Measurements from ENCODE around the gene ZXDC. TPM values are rescaled to one million over a fixed set of nuclear protein-coding genes. Genes with fewer than 3 reads are reported as not detected.

The ZXDC gene
- total and polyA plus RNA-seq, 2 donors (not counting 1 experiment from before 2014, with no cell fraction given), result 38.9 to 70.9 TPM

GRCh38 chr3:126402178-126402577 lies 73.5 kb downstream of the ZXDC start:
- ATAC-seq (ENCODE audit: low read depth) (no peak), DNase-seq (no peak)
- Histone ChIP-seq H3K9me3 (ENCODE audit: control extremely low read depth in 1 of 3, control insufficient read depth in 2 of 3, insufficient read depth in 1 of 3, low read length in 2 of 3) (peaks cover 0 to 35% (median 9%) of the 10 kb centered on the region in 3 donors), H2AFZ (ENCODE audit: insufficient read depth, low read depth, low read length, poor library complexity, severe bottlenecking) (no peak overlapping the region), H3K4me2 (replicated peaks; ENCODE audit: low read depth, low read length, poor library complexity, severe bottlenecking) (no peak overlapping the region), H3K36me3 (replicated peaks in 1 of 2; ENCODE audit: control extremely low read depth in 1 of 2, control insufficient read depth in 1 of 2, extremely low read depth in 1 of 2, insufficient read depth in 2 of 2, low read length in 1 of 2) (no peaks in the 10 kb centered on the region), H3K9ac (ENCODE audit: low read length) (no peak overlapping the region), H3K27ac (ENCODE audit: low read length in 2 of 2) (no peak overlapping the region), H3K4me3 (ENCODE audit: control extremely low read depth in 1 of 5, extremely low read depth in 1 of 5, insufficient read depth in 1 of 5, low read depth in 2 of 5, low read length in 4 of 5) (no peak overlapping the region), H3K4me1 (ENCODE audit: control insufficient read depth in 2 of 2, insufficient read depth in 2 of 2, low read length in 2 of 2) (no peaks in the 10 kb centered on the region), H3K79me2 (ENCODE audit: control insufficient read depth, insufficient read depth, low read length) (no peaks in the 10 kb centered on the region), H4K20me1 (ENCODE audit: control insufficient read depth, insufficient read depth, low read length, poor library complexity, severe bottlenecking) (no peaks in the 10 kb centered on the region), H3K27me3 (replicated peaks in 1 of 4; ENCODE audit: control extremely low read depth in 1 of 4, control insufficient read depth in 3 of 4, insufficient read depth in 4 of 4, low read length in 3 of 4) (peaks cover 0 to 10% (median 1%) of the 10 kb centered on the region in 4 experiments)
- Mint-ChIP-seq H3K4me1 (peaks cover 5% of the 10 kb centered on the region), H3K27ac (peak overlapping the region; percentile 20), H3K9me3 (ENCODE audit: insufficient read depth) (peaks cover 8% of the 10 kb centered on the region), H3K4me3 (no peak overlapping the region), H3K27me3 (peaks cover 22% of the 10 kb centered on the region)
- intact Hi-C loops (cut with micrococcal nuclease), result no loop called here
- 79% methylated on average over 6 of the region's 6 CpGs for WGBS (ENCODE audit: insufficient coverage)
- TF ChIP-seq CTCF (IDR thresholded peaks at IDR 0.05), result no peak
- no peak for TF ChIP-seq EZH2 (IDR thresholded peaks at IDR 0.05; ENCODE audit: borderline replicate concordance, insufficient read depth, low read depth, low read length, poor library complexity, severe bottlenecking)
- POLR2A ChIA-PET, result no interaction called here
- CTCF ChIA-PET, result no interaction called here

- WGBS (ENCODE audit: insufficient coverage), result 81% methylated on average over 8 of the region's 8 CpGs
- no peaks in the 10 kb centered on the region for H3K36me3 ChIP-seq (replicated peaks in 1 of 2; ENCODE audit: control extremely low read depth in 1 of 2, control insufficient read depth in 1 of 2, extremely low read depth in 1 of 2, insufficient read depth in 2 of 2, low read length in 1 of 2)
- Mint-ChIP-seq H3K27me3 (peaks cover 22% of the 10 kb centered on the region), H3K4me1 (peaks cover 5% of the 10 kb centered on the region), H3K4me3 (no peak overlapping the region), H3K27ac (no peak overlapping the region), H3K9me3 (ENCODE audit: insufficient read depth) (peaks cover 8% of the 10 kb centered on the region)
- peaks cover 0 to 32% (median 9%) of the 10 kb centered on the region in 3 donors for H3K9me3 ChIP-seq (ENCODE audit: control extremely low read depth in 1 of 3, control insufficient read depth in 2 of 3, insufficient read depth in 1 of 3, low read length in 2 of 3)
- intact Hi-C loops (cut with micrococcal nuclease), result no loop called here
- no peak for ATAC-seq (ENCODE audit: low read depth)
- DNase-seq, result no peak
- ChIA-PET CTCF (no interaction called here), POLR2A (no interaction called here)
- H3K79me2 ChIP-seq (ENCODE audit: control insufficient read depth, insufficient read depth, low read length), result no peaks in the 10 kb centered on the region
- H2AFZ ChIP-seq (ENCODE audit: insufficient read depth, low read depth, low read length, poor library complexity, severe bottlenecking), result no peak overlapping the region
- no peak overlapping the region for H3K4me2 ChIP-seq (replicated peaks; ENCODE audit: low read depth, low read length, poor library complexity, severe bottlenecking)
- TF ChIP-seq EZH2 (IDR thresholded peaks at IDR 0.05; ENCODE audit: borderline replicate concordance, insufficient read depth, low read depth, low read length, poor library complexity, severe bottlenecking) (no peak), CTCF (IDR thresholded peaks at IDR 0.05) (no peak)
- peaks cover 0 to 5% (median 0%) of the 10 kb centered on the region in 4 experiments for H3K27me3 ChIP-seq (replicated peaks in 1 of 4; ENCODE audit: control extremely low read depth in 1 of 4, control insufficient read depth in 3 of 4, insufficient read depth in 4 of 4, low read length in 3 of 4)
- H3K27ac ChIP-seq (ENCODE audit: low read length in 2 of 2), result no peak overlapping the region
- H3K4me3 ChIP-seq (ENCODE audit: control extremely low read depth in 1 of 5, extremely low read depth in 1 of 5, insufficient read depth in 1 of 5, low read depth in 2 of 5, low read length in 4 of 5), result no peak overlapping the region
- no peak overlapping the region for H3K9ac ChIP-seq (ENCODE audit: low read length)
- H3K4me1 ChIP-seq (ENCODE audit: control insufficient read depth in 2 of 2, insufficient read depth in 2 of 2, low read length in 2 of 2), result no peaks in the 10 kb centered on the region
- no peaks in the 10 kb centered on the region for H4K20me1 ChIP-seq (ENCODE audit: control insufficient read depth, insufficient read depth, low read length, poor library complexity, severe bottlenecking)
Observed at GRCh38 chr3:126401611-126402160, 74.0 kb downstream of the ZXDC start.
